Ascending aorta (tissue), 2 donors: Measurements from ENCODE around the gene REELD1. TPM values are rescaled to one million over a fixed set of nuclear protein-coding genes. Genes with fewer than 3 reads are reported as not detected.

Experiments
- DNase-seq, 2 donors: peaks; one replicate each; pipeline ENCODE4 v3.0.0-alpha.2; 2019; ENCODE audit warnings: low spot score in 2 of 2
- H3K27ac ChIP-seq, 2 donors: fragments of 200-600 bp; sonication (generic); one replicate each; pipeline ENCODE4 v1.5.1; 2016 to 2017; ENCODE audit warnings: mild to moderate bottlenecking in 1 of 2
- H3K27me3 ChIP-seq: fragments of 200-600 bp; sonication (generic); one replicate; pipeline ENCODE4 v1.5.1; 2017
- H3K36me3 ChIP-seq, 2 donors: fragments of 200-600 bp; sonication (generic); one replicate each; pipeline ENCODE4 v1.5.1; 2016
- H3K4me1 ChIP-seq, 2 donors: fragments of 200-600 bp; sonication (generic); one replicate each; pipeline ENCODE4 v1.5.1; 2016 to 2017; ENCODE audit warnings: mild to moderate bottlenecking in 1 of 2
- H3K4me3 ChIP-seq, 2 donors: fragments of 200-600 bp; sonication (generic); one replicate each; pipeline ENCODE4 v1.5.1; 2016 to 2017; ENCODE audit warnings: mild to moderate bottlenecking in 1 of 2
- H3K9me3 ChIP-seq, 2 donors: fragments of 200-600 bp; sonication (generic); one replicate each; pipeline ENCODE4 v1.5.1; 2016
- intact Hi-C: fragments of 100-400 bp; cut with DNase I; formaldehyde crosslinking; loops from one replicate; pipeline ENCODE4 v1.15.1; 2023
- total RNA-seq: library from RNA; depleted of rRNA; stranded (reverse); fragments of >200 nt; gene quantifications from one replicate; pipeline ENCODE4 v1.1.0, GENCODE V29; 2016
- TF ChIP-seq, protein P1 (sequence below), 3 experiments: fragments of 200-600 bp in 2 of 3; fragments of 450-650 bp in 1 of 3; sonication (generic) in 2 of 3; IDR thresholded peaks; one replicate each; pipeline ENCODE4 v1.5.1; 2016 to 2019; ENCODE audit warnings: antibody characterized with exemption in 3 of 3, mild to moderate bottlenecking in 1 of 3, moderate library complexity in 1 of 3

Gene REELD1
- total RNA-seq, 1 donor from 2014 or later, result not detected

DNA sequence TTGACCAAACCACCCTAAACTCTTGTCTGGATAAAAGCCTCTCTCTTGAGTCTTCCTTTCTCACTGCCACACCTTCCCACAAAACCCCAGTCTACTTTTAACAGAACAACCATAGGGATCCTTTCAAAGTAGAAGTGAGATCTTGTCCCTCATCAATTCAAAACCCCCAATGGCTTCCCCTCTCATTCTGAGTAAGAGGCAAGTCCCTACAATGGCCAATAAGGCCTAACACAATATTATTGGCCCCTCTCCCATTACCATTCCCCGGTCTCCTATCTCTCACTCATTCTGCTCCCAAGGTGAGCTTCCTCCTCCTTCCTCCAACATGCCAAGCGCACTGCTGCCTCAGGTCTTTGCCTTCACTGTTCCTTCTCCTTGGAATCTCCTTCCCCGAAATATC lies 57.1 kb downstream of the REELD1 start:
- no peaks in the 10 kb centered on the region for H3K9me3 ChIP-seq
- H3K4me3 ChIP-seq, result no peak overlapping the region
- H3K27ac ChIP-seq, result no peak overlapping the region
- intact Hi-C loops, result no loop called here
- no peaks in the 10 kb centered on the region for H3K36me3 ChIP-seq
- no peak for DNase-seq
- TF ChIP-seq, protein P1, sequence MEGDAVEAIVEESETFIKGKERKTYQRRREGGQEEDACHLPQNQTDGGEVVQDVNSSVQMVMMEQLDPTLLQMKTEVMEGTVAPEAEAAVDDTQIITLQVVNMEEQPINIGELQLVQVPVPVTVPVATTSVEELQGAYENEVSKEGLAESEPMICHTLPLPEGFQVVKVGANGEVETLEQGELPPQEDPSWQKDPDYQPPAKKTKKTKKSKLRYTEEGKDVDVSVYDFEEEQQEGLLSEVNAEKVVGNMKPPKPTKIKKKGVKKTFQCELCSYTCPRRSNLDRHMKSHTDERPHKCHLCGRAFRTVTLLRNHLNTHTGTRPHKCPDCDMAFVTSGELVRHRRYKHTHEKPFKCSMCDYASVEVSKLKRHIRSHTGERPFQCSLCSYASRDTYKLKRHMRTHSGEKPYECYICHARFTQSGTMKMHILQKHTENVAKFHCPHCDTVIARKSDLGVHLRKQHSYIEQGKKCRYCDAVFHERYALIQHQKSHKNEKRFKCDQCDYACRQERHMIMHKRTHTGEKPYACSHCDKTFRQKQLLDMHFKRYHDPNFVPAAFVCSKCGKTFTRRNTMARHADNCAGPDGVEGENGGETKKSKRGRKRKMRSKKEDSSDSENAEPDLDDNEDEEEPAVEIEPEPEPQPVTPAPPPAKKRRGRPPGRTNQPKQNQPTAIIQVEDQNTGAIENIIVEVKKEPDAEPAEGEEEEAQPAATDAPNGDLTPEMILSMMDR (IDR thresholded peaks at IDR 0.05), result no peak
- no peaks in the 10 kb centered on the region for H3K4me1 ChIP-seq
- H3K27me3 ChIP-seq, result no peaks in the 10 kb centered on the region

DNA sequence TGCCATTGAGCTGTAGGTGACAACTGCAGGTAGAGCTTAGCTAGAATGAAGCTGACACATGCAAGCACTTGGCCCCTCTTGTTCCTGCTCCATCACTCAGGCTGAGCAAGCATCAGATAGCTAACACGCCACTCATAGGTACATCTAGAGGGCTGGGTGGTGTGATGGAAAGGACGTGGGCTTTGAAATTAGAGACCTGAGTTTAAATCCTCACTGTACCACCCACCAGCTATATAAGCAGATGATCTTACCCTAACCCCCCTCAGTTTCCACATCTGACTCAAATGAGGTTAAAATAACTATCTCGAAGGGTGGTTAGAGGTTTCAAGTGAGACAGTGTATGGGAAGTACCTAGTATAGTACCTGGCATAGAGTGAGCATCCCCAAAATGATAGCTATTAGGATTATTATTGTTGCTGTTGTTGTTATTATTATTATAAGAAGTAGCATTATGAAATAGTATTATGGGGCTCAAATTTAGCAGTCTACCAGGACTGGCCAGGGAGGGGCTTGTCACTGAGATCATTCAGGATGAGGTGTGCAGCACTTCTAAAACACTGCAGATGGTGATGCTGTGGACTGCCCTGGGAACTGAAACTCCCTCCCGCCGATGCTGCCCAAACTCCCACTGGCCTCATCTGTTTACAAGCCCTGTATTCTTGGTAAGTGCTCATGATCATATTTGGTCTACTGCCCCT lies 59.0 kb downstream of the REELD1 start:
- intact Hi-C loops, result no loop called here
- no peak overlapping the region for H3K27ac ChIP-seq

DNA sequence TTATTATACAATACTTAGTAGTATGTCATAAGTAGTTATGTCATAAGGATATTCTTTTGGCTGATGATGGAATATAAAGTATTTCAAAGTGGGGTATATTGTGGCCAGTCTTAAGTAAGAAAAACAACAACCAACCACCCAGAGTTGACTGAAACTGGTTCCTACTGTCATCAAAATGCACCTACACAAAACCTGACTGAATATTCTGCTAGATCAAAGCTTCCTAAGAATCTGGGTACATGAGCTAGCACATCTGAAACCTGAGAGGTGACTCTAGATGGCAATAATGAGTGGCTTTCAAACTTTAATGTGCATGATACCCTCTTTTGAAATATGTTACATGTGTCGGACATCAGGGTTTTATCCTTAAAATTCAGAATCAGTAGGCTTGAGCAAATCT lies 60.4 kb downstream of the REELD1 start:
- Histone ChIP-seq H3K9me3 (no peaks in the 10 kb centered on the region), H3K4me1 (peaks cover 0 to 4% of the 10 kb centered on the region in 2 donors), H3K27ac (no peak overlapping the region), H3K36me3 (no peaks in the 10 kb centered on the region), H3K27me3 (no peaks in the 10 kb centered on the region), H3K4me3 (no peak overlapping the region)
- DNase-seq, result no peak
- intact Hi-C loops, result no loop called here
- TF ChIP-seq, protein P1 (IDR thresholded peaks at IDR 0.05), result no peak

More for the DNA sequence above, 59.0 kb downstream of the REELD1 start:
- Histone ChIP-seq H3K4me3 (no peak overlapping the region), H3K27me3 (no peaks in the 10 kb centered on the region), H3K4me1 (no peaks in the 10 kb centered on the region), H3K36me3 (no peaks in the 10 kb centered on the region), H3K9me3 (no peaks in the 10 kb centered on the region)
- DNase-seq, result no peak
- TF ChIP-seq, protein P1 (IDR thresholded peaks at IDR 0.05), result no peak

DNA sequence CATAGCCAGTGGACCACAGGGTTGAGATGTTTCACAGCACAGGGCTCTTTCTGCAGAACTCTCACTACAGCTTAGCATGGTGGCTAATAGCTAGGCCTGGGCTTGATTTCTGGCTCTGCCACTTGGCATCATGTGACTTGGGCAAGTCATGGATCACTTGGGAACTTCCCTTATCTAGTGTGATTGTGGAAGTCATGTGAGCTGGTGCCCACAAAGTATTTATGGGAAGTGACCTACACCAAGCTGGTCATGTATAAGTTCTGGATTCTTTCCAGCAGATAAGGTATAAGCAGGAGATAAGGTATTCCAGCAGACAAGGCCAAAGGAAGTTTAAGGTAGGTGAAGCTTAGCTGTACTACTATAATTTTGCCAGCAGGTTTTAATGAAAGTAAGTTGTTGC lies 61.0 kb downstream of the REELD1 start:
- DNase-seq, result no peak
- TF ChIP-seq, protein P1 (IDR thresholded peaks at IDR 0.05), result no peak
- no peaks in the 10 kb centered on the region for H3K36me3 ChIP-seq
- H3K27ac ChIP-seq, result no peak overlapping the region
- intact Hi-C loops, result no loop called here
- H3K27me3 ChIP-seq, result no peaks in the 10 kb centered on the region
- no peak overlapping the region for H3K4me3 ChIP-seq
- peaks cover 0 to 4% of the 10 kb centered on the region in 2 donors for H3K4me1 ChIP-seq
- H3K9me3 ChIP-seq, result no peaks in the 10 kb centered on the region

DNA sequence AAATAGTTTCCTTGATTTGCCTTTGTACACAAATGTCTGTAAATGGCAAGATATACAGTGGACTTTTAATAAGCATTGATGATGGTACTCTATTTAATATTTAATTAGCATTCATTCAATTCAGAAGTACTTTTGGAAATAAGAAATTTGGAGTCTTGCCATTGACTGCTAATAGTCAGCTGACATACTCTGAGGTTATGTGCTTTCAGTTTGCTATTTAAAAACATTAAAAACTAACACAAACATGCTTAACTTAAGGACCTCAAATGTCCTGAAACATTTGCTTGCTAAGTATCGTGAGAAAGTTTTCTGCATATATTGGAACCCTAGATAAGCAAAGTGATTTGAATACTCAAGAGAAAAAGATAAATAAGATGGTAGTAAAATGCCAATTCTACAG lies 64.6 kb downstream of the REELD1 start:
- Histone ChIP-seq H3K4me1 (peaks cover 5 to 17% of the 10 kb centered on the region in 2 donors), H3K27ac (no peak overlapping the region), H3K36me3 (no peaks in the 10 kb centered on the region), H3K4me3 (no peak overlapping the region), H3K9me3 (no peaks in the 10 kb centered on the region), H3K27me3 (no peaks in the 10 kb centered on the region)
- no peak for DNase-seq
- intact Hi-C loops, result no loop called here
- TF ChIP-seq, protein P1 (IDR thresholded peaks at IDR 0.05), result no peak

Other genes with a start within 250 kb of the REELD1 start
- 10.7 TPM for gene LSM6, start 38.8 kb upstream of the REELD1 start, total RNA-seq